ENCODE measurements around the gene PREX1. TPM values are rescaled to one million over a fixed set of nuclear protein-coding genes. Genes with fewer than 3 reads are reported as not detected.
"Not testable (repeated sequence)": the region's sequence is repeated elsewhere in the genome, so short reads cannot be mapped to it uniquely, and the experiment has no call there.

PREX1 gene
- total RNA-seq, 1 donor from 2014 or later = 20.8 TPM

DNA sequence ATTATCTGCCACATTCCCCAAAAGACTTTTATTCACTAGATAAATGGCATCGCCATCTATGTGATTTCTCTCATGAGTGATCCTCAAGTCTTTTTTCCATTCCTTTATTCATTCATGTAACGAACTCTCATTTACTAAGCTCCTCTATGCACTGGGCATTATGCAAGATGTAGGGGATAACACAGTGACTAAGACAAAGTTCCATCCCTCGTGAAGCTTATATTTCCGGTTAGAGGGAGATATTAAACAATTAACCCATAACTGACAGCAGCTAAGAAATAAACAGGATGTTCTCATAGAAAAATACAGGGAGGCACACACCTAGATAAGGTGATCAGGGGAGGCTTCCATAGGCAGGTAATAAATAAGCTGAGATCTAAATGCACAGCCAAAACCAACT, 17.2 kb upstream of the PREX1 start:
- Mint-ChIP-seq H3K27ac (no peak overlapping the region), H3K4me3 (no peak overlapping the region), H3K27me3 (peaks cover 19% of the 10 kb centered on the region), H3K4me1 (ENCODE audit: unreplicated experiment) (peaks cover 19% of the 10 kb centered on the region), H3K9me3 (no peaks in the 10 kb centered on the region), H3K36me3 (no peaks in the 10 kb centered on the region)
- TF ChIP-seq, protein P1, sequence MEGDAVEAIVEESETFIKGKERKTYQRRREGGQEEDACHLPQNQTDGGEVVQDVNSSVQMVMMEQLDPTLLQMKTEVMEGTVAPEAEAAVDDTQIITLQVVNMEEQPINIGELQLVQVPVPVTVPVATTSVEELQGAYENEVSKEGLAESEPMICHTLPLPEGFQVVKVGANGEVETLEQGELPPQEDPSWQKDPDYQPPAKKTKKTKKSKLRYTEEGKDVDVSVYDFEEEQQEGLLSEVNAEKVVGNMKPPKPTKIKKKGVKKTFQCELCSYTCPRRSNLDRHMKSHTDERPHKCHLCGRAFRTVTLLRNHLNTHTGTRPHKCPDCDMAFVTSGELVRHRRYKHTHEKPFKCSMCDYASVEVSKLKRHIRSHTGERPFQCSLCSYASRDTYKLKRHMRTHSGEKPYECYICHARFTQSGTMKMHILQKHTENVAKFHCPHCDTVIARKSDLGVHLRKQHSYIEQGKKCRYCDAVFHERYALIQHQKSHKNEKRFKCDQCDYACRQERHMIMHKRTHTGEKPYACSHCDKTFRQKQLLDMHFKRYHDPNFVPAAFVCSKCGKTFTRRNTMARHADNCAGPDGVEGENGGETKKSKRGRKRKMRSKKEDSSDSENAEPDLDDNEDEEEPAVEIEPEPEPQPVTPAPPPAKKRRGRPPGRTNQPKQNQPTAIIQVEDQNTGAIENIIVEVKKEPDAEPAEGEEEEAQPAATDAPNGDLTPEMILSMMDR (conservative IDR thresholded peaks at IDR 0.05) = no peak
- DNase-seq (ENCODE audit: extremely low spot score, unreplicated experiment) = no peak

DNA sequence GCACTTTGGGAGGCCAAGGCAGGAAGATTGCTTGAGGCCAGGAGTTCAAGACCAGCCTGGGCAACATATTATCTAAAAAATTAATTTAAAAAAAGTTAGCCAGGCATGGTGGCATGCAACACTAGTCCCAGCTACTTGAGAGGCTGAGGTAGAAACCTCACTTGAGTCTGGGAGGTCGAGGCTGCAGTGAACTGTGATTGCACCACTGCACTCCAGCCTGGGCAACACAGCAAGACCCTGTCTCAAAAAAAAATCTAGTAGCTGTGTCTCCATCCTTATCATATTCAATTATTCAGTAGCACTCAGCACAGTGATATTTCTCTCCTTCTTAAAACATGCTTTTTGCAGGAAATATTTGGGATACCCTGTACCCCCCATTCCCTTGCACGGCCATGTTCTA, 16.1 kb upstream of the PREX1 start:
- not testable (repeated sequence) for H3K36me3 Mint-ChIP-seq; H3K27ac Mint-ChIP-seq; H3K4me3 Mint-ChIP-seq; DNase-seq (ENCODE audit: extremely low spot score, unreplicated experiment); H3K9me3 Mint-ChIP-seq
- Mint-ChIP-seq H3K27me3 (peaks cover 16% of the 10 kb centered on the region), H3K4me1 (ENCODE audit: unreplicated experiment) (peaks cover 17% of the 10 kb centered on the region)

DNA sequence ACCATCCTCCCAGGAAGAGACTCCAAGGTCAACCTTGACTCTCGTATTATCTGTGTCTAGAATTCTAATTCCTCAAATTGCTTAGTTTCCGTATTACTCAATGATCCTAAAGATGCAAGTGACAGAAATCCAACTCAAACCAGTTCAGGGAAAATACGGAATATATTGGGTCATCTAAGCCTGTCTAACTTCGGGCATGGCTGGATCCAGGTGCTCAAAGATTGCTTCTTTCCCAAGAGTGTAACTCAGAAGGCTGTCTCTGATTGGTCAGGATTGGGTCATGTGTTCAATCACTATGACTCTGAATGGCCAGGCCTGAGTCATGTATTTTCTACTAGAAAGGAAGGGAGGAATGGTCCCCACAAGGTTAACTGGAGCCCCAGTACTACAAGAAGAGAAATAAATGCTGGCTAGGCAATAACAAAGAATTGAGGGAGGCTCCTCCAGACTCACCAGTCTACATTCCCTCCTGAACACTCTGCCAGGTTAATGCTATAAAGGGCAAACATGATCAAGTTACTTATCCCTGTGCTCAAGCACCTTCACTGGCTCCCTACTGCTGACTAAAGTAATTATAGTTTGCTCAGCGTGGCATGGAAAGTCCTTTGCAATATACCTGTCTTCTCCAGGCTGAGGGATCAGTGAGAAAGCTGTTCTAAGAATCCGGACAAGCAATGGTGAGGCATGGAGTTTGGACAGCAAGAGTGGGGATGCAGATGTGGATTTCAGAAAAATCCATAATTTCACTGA, 15.4 kb upstream of the PREX1 start:
- Mint-ChIP-seq H3K27ac (no peak overlapping the region), H3K4me1 (ENCODE audit: unreplicated experiment) (peaks cover 17% of the 10 kb centered on the region), H3K4me3 (no peak overlapping the region)

DNA sequence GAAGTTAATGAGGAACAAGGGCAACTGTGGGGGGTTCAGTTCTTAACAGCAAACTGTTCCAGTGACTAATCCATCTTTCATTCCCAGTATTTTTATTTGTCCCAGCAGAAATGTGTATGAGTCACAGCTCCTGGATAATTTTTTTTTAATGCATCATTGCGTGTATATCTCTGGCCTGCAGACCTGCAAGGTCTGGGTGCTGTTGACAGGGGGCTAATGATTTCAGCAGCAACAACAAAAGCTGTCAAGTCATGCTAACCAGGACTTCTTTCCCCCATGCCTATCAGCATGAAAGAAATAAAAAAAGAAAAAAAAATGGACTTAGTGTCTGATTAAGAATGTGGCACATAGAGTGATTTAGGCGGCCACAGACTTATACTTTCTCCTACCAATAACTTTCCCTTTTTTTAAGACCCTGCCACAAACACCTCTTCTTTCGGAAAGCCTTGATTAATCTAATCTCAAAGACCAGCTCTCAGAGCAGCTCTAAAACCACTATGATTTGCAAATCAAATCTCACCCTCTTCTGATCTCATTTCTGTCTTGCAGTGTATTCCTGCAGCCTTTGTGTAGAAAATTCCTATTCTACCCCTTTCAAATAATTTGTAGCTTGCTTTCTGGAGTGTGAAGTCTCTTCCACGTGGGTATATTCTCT, 14.2 kb upstream of the PREX1 start:
- Mint-ChIP-seq H3K27ac (no peak overlapping the region), H3K27me3 (peaks cover 24% of the 10 kb centered on the region), H3K4me3 (no peak overlapping the region), H3K4me1 (ENCODE audit: unreplicated experiment) (peaks cover 8% of the 10 kb centered on the region), H3K9me3 (no peaks in the 10 kb centered on the region), H3K36me3 (no peaks in the 10 kb centered on the region)
- TF ChIP-seq, protein P1 (conservative IDR thresholded peaks at IDR 0.05) = no peak
- DNase-seq (ENCODE audit: extremely low spot score, unreplicated experiment) = no peak

More for the DNA sequence above, 15.4 kb upstream of the PREX1 start:
- peaks cover 16% of the 10 kb centered on the region for H3K27me3 Mint-ChIP-seq
- no peak for DNase-seq (ENCODE audit: extremely low spot score, unreplicated experiment)
- no peaks in the 10 kb centered on the region for H3K36me3 Mint-ChIP-seq
- H3K9me3 Mint-ChIP-seq = no peaks in the 10 kb centered on the region
- TF ChIP-seq, protein P1 (conservative IDR thresholded peaks at IDR 0.05) = no peak

DNA sequence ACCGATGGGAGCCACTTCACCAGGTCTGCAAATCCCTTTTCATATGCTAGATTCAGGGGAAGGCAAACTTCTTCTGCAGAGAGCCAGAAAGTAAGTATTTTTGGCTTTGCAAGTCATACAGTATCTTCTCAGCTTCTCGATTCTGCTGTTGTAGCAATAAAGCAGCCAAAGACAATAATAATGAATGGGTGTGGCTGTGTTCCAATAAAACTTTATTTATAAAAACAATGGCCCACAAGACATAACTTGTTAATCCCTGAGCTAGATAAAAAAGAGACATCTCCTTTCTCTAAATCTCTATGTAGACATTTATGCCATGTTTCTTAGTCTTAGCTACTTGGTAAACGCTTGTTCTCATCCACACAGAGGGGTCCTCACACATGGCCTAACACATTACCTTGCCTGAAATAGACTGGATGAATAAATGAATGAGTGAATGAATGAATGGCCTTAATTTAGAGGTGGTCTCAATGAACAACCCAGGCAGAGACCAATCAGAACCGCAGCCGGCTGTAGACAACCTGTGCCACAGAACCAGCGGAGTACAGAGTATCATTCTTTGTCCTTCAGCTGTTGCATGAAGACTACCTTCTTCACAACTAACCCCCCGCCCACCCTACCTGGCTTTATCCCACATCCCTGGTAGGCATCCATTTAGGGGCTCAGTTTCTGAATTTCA, 13.5 kb upstream of the PREX1 start:
- peaks cover 25% of the 10 kb centered on the region for H3K27me3 Mint-ChIP-seq
- no peak overlapping the region for H3K4me3 Mint-ChIP-seq
- TF ChIP-seq, protein P1 (conservative IDR thresholded peaks at IDR 0.05) = no peak
- H3K9me3 Mint-ChIP-seq = no peaks in the 10 kb centered on the region
- H3K27ac Mint-ChIP-seq = no peak overlapping the region
- peaks cover 2% of the 10 kb centered on the region for H3K4me1 Mint-ChIP-seq (ENCODE audit: unreplicated experiment)
- DNase-seq (ENCODE audit: extremely low spot score, unreplicated experiment) = no peak
- H3K36me3 Mint-ChIP-seq = no peaks in the 10 kb centered on the region

Measured in type B pancreatic cell (in vitro differentiated cells).